ENCODE results near the gene SLC29A2. TPM values are rescaled to one million over a fixed set of nuclear protein-coding genes. Genes with fewer than 3 reads are reported as not detected.

Gene SLC29A2
- total and polyA plus RNA-seq, 2 of the 8 experiments (the other 6 are each of a cell fraction or from before 2014, with no cell fraction given): 29.3 to 31.6 TPM

DNA sequence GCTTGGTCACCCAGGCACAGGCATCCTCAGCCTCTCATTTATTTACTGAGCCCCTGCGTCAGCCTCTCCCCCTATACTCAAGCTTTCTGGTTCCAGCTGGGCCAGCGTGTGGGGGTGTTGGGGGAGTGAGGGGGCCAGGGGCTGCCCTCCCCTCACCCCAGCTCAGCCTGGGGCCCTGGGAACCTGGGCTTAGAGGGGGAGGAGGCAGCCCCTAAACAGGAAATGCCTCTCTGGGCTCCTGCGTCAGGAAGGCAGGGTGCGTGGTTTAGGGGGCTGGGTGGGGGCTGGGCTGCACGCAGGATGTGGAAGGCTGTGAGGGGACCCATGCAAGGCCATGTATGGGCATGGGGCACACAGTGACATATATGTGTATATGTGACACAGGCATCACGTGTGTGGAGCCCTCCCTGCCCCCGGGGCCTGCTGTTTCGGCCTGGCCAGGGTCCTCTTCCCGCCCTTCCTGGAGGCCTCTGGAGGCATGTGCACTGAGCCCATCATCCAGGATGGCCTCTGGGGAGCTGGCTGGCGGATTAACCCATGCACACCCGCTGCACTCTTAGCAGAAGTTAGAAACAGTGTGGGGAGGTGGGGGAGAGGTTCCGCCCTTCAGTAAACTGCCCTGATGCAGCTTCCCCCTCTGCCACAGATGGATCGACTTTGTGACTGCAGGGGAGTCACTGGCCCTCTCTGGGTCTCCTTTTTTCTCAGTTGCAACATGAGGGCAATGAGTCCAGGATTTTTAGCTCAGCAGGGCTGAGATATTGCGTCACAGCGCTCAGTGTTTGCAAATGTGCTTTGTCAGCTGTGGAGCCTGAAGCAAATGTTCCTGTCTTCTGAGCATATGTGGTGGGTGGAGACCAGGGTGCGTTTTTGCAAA, 53.6 kb downstream of the SLC29A2 start (continued):
- TF ChIP-seq, protein P1, sequence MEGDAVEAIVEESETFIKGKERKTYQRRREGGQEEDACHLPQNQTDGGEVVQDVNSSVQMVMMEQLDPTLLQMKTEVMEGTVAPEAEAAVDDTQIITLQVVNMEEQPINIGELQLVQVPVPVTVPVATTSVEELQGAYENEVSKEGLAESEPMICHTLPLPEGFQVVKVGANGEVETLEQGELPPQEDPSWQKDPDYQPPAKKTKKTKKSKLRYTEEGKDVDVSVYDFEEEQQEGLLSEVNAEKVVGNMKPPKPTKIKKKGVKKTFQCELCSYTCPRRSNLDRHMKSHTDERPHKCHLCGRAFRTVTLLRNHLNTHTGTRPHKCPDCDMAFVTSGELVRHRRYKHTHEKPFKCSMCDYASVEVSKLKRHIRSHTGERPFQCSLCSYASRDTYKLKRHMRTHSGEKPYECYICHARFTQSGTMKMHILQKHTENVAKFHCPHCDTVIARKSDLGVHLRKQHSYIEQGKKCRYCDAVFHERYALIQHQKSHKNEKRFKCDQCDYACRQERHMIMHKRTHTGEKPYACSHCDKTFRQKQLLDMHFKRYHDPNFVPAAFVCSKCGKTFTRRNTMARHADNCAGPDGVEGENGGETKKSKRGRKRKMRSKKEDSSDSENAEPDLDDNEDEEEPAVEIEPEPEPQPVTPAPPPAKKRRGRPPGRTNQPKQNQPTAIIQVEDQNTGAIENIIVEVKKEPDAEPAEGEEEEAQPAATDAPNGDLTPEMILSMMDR (IDR thresholded peaks at IDR 0.05; ENCODE audit: control extremely low read depth in 1 of 3, insufficient read depth in 1 of 3, low read depth in 1 of 3, low read length in 3 of 3): no peak
- TF ChIP-seq ZNF274 (IDR thresholded peaks at IDR 0.05; ENCODE audit: borderline replicate concordance, extremely low read depth, low read length): no peak
- no peak for TF ChIP-seq TAF7 (optimal IDR thresholded peaks at IDR 0.05; ENCODE audit: borderline replicate concordance, low read depth, low read length)
- no peak for TF ChIP-seq CBX8 (IDR thresholded peaks at IDR 0.05; ENCODE audit: borderline replicate concordance, low read depth, low read length)
- TF ChIP-seq CBX5 (IDR thresholded peaks at IDR 0.05; ENCODE audit: low read depth, low read length): no peak
- TF ChIP-seq TEAD4 (IDR thresholded peaks at IDR 0.05; ENCODE audit: low read depth, low read length): no peak
- no peak for TF ChIP-seq FOSL1 (IDR thresholded peaks at IDR 0.05; ENCODE audit: insufficient read depth, low read depth, low read length)
- TF ChIP-seq, protein P2, sequence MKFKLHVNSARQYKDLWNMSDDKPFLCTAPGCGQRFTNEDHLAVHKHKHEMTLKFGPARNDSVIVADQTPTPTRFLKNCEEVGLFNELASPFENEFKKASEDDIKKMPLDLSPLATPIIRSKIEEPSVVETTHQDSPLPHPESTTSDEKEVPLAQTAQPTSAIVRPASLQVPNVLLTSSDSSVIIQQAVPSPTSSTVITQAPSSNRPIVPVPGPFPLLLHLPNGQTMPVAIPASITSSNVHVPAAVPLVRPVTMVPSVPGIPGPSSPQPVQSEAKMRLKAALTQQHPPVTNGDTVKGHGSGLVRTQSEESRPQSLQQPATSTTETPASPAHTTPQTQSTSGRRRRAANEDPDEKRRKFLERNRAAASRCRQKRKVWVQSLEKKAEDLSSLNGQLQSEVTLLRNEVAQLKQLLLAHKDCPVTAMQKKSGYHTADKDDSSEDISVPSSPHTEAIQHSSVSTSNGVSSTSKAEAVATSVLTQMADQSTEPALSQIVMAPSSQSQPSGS (IDR thresholded peaks at IDR 0.05; ENCODE audit: low read length): no peak
- no peak for TF ChIP-seq SIN3A (conservative IDR thresholded peaks at IDR 0.05 in 1 of 2, IDR thresholded peaks at IDR 0.05 in 1 of 2; ENCODE audit: low read depth in 1 of 2, low read length in 2 of 2)
- 0 out of 2 replicates have a peak, but pooled peaks have one; percentile 37 for TF ChIP-seq GABPA (IDR thresholded peaks at IDR 0.05; ENCODE audit: borderline replicate concordance, insufficient read depth, low read length)
- no peak for TF ChIP-seq POU5F1 (IDR thresholded peaks at IDR 0.05; ENCODE audit: low read depth, low read length)
- TF ChIP-seq SP1 (IDR thresholded peaks at IDR 0.05; ENCODE audit: low read depth, low read length): 0 out of 2 replicates have a peak, but pooled peaks have one; percentile 14
- no peak for TF ChIP-seq CHD2 (IDR thresholded peaks at IDR 0.05; ENCODE audit: low read length)
- TF ChIP-seq CREB1 (IDR thresholded peaks at IDR 0.05): peak; percentile 11; the same call in 1 of the 2 replicates
- 0 out of 2 replicates have a peak, but pooled peaks have one; percentile 19 for TF ChIP-seq TAF1 (IDR thresholded peaks at IDR 0.05; ENCODE audit: low read depth, low read length)
- peak; percentile 76 for TF ChIP-seq CEBPB (IDR thresholded peaks at IDR 0.05; ENCODE audit: low read depth, low read length)
- TF ChIP-seq, protein P3, sequence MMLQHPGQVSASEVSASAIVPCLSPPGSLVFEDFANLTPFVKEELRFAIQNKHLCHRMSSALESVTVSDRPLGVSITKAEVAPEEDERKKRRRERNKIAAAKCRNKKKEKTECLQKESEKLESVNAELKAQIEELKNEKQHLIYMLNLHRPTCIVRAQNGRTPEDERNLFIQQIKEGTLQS (IDR thresholded peaks at IDR 0.05; ENCODE audit: insufficient read depth, low read depth, low read length): no peak
- TF ChIP-seq POLR2A (IDR thresholded peaks at IDR 0.05; ENCODE audit: control extremely low read depth in 1 of 2, low read depth in 2 of 2, low read length in 2 of 2): no peak
